Mucosa of stomach (tissue), 1 donor: ENCODE measurements around the gene AMT.

Experiments
- H3K27me3 ChIP-seq: one replicate; pipeline ENCODE4 v1.7.0; 2013; ENCODE audit warnings: mild to moderate bottlenecking, low read length; ENCODE audit not compliant: control insufficient read depth, insufficient read depth
- H3K36me3 ChIP-seq: one replicate; pipeline ENCODE4 v1.7.0; 2013; ENCODE audit warnings: low read length; ENCODE audit not compliant: control insufficient read depth, insufficient read depth
- H3K4me1 ChIP-seq: one replicate; pipeline ENCODE4 v1.7.0; 2013; ENCODE audit warnings: mild to moderate bottlenecking, low read length; ENCODE audit not compliant: control insufficient read depth, insufficient read depth
- H3K4me3 ChIP-seq: one replicate; pipeline ENCODE4 v1.7.0; 2013; ENCODE audit warnings: low read length
- H3K9ac ChIP-seq: one replicate; pipeline ENCODE4 v1.7.0; 2013; ENCODE audit warnings: mild to moderate bottlenecking, low read length, moderate library complexity
- H3K9me3 ChIP-seq: one replicate; pipeline ENCODE4 v1.7.0; 2013; ENCODE audit warnings: mild to moderate bottlenecking, low read length, moderate library complexity; ENCODE audit not compliant: control insufficient read depth
- donor health status: Pancreatic carcinoma.

Gene AMT

DNA sequence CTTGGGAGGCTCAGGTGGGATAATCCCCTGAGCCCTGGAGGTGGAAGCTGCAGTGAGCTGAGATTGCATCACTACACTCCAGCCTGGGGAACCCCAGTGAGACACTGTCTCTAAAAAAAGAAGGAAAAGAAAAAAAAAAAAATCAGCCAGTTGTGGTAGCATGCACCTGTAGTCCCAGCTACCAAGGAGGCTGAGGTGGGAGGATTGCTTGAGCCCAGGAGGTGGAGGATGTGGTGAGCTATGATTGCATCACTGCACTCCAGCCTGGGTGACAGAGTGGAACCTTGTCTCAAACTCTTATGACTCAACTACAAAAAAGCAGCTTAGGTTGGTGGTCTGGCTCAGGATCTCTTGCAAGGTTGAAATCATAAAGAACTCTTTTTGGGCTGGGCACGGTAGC, 44.8 kb downstream of the AMT start:
- Histone ChIP-seq H3K9ac (no peak overlapping the region), H3K4me3 (no peak overlapping the region), H3K36me3 (peaks cover 7% of the 10 kb centered on the region), H3K27me3 (no peaks in the 10 kb centered on the region), H3K4me1 (no peaks in the 10 kb centered on the region), H3K9me3 (no peaks in the 10 kb centered on the region)

DNA sequence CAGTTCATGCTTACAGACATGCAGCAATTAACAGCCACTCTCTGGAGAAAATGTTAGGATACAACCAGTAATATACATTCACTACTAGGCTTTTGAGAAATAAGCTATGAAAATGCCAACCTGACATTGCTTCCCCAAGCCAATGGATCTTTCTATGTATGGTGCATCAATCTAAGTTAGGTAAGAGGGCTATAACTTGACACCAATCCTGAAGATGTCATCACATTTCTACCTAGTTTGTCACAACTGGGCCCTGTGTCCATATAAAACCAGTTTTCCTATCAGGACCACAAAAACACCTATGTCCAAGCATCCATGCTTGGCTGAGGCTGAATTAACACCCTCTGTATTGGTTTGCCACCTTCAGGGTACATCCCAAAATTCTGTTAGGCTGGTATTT, 50.3 kb downstream of the AMT start:
- Histone ChIP-seq H3K4me3 (no peak overlapping the region), H3K9me3 (no peaks in the 10 kb centered on the region), H3K36me3 (peaks cover 13% of the 10 kb centered on the region), H3K27me3 (no peaks in the 10 kb centered on the region), H3K9ac (no peak overlapping the region), H3K4me1 (no peaks in the 10 kb centered on the region)

DNA sequence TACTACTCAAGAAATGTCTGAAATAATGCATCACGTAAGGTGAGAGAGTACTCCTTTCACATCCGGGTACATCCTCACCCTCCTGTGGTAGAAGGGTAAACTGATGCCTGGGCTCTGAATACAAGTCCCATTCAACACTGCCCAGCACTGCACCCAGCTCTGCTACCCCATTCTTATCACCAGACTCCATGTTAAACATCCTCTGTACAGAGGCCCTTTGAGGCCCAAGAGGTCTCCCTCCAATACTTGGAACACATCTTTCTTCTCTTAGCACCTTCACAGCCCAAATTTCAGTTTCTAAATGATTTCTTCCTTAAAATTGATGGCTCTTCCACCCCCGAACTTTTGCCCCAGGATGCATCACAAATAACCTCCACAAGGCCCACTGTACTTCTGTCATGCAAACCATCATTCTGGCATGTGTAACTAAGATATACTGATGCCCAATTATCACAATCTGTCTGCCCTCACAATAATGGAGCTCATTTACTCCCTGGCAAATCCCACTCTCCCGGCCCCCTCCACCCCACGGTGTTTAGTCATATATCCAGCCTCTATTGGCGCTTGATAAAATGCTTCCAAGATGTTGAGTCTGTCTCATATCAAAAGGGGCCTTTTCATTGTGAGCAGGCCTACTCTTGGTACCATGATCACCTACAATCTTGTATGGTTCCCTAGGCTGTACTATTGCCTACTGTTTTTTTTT, 51.5 kb downstream of the AMT start:
- Histone ChIP-seq H3K36me3 (peaks cover 13% of the 10 kb centered on the region), H3K4me1 (no peaks in the 10 kb centered on the region), H3K4me3 (no peak overlapping the region), H3K9me3 (no peaks in the 10 kb centered on the region), H3K9ac (no peak overlapping the region), H3K27me3 (no peaks in the 10 kb centered on the region)
